SKM-1 treated with dmso at 0.1 percent for 144 hours (cell line): ENCODE data around the gene SULT1A1.
"Not testable (repeated sequence)": the region's sequence is repeated elsewhere in the genome, so short reads cannot be mapped to it uniquely, and the experiment has no call there.

Experiments
- DNase-seq: peaks from one replicate; lab custom pipeline; 2025; ENCODE audit not compliant: unreplicated experiment; lab: John Stamatoyannopoulos, UW

Gene SULT1A1

GRCh38 chr16:28608867-28609596, 812 bp downstream of the SULT1A1 start:
- not testable (repeated sequence) for DNase-seq

- DNase-seq = not testable (repeated sequence)
Observed at GRCh38 chr16:28608496-28608808, 1.4 kb downstream of the SULT1A1 start.

- DNase-seq = not testable (repeated sequence)
Observed at GRCh38 chr16:28607681-28608495, 2.0 kb downstream of the SULT1A1 start.

- DNase-seq = no peak
Observed at GRCh38 chr16:28607116-28607623, 2.7 kb downstream of the SULT1A1 start.

- DNase-seq = no peak
Observed at GRCh38 chr16:28606291-28607115, 3.3 kb downstream of the SULT1A1 start.

- DNase-seq = no peak
Observed at GRCh38 chr16:28604186-28604565, 5.7 kb downstream of the SULT1A1 start.

- DNase-seq = no peak
Observed at GRCh38 chr16:28603381-28604185, 6.3 kb downstream of the SULT1A1 start.

- DNase-seq = no peak
Observed at GRCh38 chr16:28602529-28602928, 7.3 kb downstream of the SULT1A1 start.

GRCh38 chr16:28602062-28602461, 7.8 kb downstream of the SULT1A1 start:
- not testable (repeated sequence) for DNase-seq

- DNase-seq = not testable (repeated sequence)
Observed at GRCh38 chr16:28601589-28601988, 8.3 kb downstream of the SULT1A1 start.

GRCh38 chr16:28600965-28601364, 8.9 kb downstream of the SULT1A1 start:
- DNase-seq = not testable (repeated sequence)

GRCh38 chr16:28599377-28600285, 10.2 kb downstream of the SULT1A1 start:
- DNase-seq = not testable (repeated sequence)

GRCh38 chr16:28597692-28598261, 12.1 kb downstream of the SULT1A1 start:
- no peak for DNase-seq

GRCh38 chr16:28596840-28597691, 12.8 kb downstream of the SULT1A1 start, which contains the start of gene SULT1A2:
Gene SULT1A2 (minus strand): TSS chr16:28597050. CDS start chr16:28595930, 1,120 bp downstream.
- DNase-seq = no peak

GRCh38 chr16:28596115-28596630, 13.7 kb downstream of the SULT1A1 start:
- DNase-seq = no peak

GRCh38 chr16:28595451-28595850, 14.4 kb downstream of the SULT1A1 start:
- DNase-seq = not testable (repeated sequence)

GRCh38 chr16:28592979-28593553, 16.8 kb downstream of the SULT1A1 start:
- DNase-seq = no peak
